Measurements from ENCODE around the gene TCL1A. TPM values are rescaled to one million over a fixed set of nuclear protein-coding genes. Genes with fewer than 3 reads are reported as not detected.

TCL1A gene, protein sequence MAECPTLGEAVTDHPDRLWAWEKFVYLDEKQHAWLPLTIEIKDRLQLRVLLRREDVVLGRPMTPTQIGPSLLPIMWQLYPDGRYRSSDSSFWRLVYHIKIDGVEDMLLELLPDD
- not detected in 2 replicates for total RNA-seq

GRCh38 chr14:95713596-95714371 is at the start of gene TCL1A:
Gene TCL1A, minus strand, starts transcription at chr14:95714125. Its CDS starts 59 bp downstream, at chr14:95714066.

DNA sequence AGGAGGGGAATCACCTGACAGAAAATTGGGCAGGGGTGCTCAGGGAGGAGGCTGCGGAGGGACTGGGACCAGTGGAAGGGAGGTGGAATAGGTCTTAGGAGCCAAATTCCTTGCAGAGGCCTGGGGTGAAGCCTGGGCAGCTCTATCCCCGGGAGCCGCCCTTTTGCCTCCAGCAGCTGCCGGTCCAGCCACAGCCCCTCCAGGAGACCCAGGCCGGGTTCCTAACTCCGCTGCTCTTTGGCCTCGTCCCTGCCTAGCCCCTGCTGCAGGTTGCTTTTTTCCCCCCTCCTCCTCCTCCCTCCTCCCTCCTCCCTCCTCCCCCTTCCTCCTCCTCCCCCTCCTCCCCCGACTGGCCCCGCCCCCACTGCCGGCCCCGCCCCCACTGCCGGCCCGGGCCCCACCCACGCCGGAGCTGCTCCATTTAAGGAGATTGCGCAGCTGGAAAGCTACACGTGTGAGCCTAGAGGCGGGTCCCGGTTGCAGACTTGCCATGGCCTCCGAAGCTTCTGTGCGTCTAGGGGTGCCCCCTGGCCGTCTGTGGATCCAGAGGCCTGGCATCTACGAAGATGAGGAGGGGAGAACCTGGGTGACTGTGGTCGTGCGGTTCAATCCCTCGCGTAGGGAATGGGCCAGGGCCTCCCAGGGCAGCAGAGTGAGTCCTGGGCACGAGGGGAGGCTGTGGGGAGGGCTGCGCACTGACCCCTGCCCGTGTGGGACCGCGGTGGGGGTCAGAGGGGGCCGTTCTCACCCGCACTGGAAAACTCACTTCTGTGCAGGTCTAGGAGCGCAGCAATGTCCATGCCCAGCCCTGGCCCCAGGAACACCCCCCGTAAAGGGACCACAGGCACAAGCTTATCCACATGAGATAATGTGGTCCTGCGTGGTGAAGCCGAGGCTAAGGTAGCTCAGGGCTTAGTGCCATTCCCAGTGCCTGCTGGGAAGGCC is 27.7 kb downstream of the TCL1A start, which contains the start of gene TCL1B:
TSS of gene TCL1B (plus strand) at position 449 of the 945 bp plus-strand sequence. CDS start at position 491, 42 bp downstream.

Other genes starting within 250 kb of the TCL1A start
- gene SYNE3, start 197.5 kb downstream of the TCL1A start, total RNA-seq, result 11.5 and 12.7 TPM in 2 replicates
- gene GLRX5, start 179.1 kb downstream of the TCL1A start, total RNA-seq, result 28.0 and 35.3 TPM in 2 replicates
- not detected in 2 replicates for gene TCL1B, start 27.7 kb downstream of the TCL1A start, total RNA-seq
- not detected in 2 replicates for gene TUNAR, start 162.7 kb upstream of the TCL1A start, total RNA-seq

All from bladder microvascular endothelial cell (primary cell).